Muscle of back (tissue), 11 donors: ENCODE measurements around the gene CTSK. TPM values are rescaled to one million over a fixed set of nuclear protein-coding genes. Genes with fewer than 3 reads are reported as not detected.

Experiments
- DNase-seq, 3 donors: peaks; one replicate each; pipeline versions ENCODE4 v3.0.0 to v3.0.0-alpha.2; 2013
- polyA plus RNA-seq, 10 donors: library from polyadenylated mRNA; unstranded; fragments of 120-200 nt; gene quantifications; one replicate each; pipeline ENCODE4 v1.2.1, GENCODE V29; 2013; ENCODE audit not compliant: insufficient read length in 10 of 10

The CTSK gene
- polyA plus RNA-seq, 10 donors, result 50.5 to 114 (median 71.1) TPM

- DNase-seq, result no peak
Measured at GRCh38 chr1:150763018-150763417, 45.0 kb downstream of the CTSK start.

DNA sequence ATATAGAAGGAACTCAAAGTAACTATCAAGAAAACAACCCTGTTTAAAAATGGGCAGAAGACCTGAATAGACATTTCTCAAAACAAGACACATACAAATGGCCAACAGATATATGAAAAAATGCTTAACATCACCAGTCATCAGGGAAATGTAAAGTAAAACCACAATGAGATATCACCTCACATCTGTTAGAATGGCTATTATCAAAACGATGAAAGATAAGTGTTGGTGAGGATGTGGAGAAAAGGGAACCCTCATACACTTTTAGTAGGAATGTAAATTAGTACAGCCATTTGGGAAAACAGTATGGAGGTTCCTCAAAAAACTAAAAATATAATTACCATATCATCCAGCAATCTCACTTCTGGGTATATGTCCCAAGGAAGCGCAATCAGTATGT is 45.5 kb downstream of the CTSK start:
- DNase-seq, result no peak

- no peak for DNase-seq
Measured at GRCh38 chr1:150761801-150762200, 46.3 kb downstream of the CTSK start.

GRCh38 chr1:150760013-150760412 is 48.0 kb downstream of the CTSK start:
- no peak for DNase-seq

- no peak for DNase-seq
Measured at GRCh38 chr1:150753416-150753815, 54.6 kb downstream of the CTSK start.

DNA sequence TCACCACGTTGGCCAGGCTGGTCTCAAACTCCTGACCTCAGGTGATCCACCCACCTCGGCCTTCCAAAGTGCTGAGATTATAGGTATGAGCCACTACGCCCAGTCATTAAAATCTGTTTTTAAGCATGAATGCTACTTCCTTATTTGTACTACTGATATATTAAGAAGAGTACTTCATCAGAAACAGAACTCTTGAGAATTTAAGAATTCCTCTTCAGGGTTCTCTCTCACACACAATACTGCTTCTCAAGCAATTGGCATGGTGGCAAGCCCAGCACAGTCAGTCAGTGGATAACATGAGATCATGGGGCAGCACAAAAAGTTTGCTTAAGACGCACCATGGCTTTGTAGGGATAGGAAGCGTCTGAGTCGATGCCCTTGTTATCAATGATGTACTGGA is 56.6 kb downstream of the CTSK start:
- no peak for DNase-seq

GRCh38 chr1:150749720-150750311 is 58.2 kb downstream of the CTSK start:
- DNase-seq, result no peak

DNA sequence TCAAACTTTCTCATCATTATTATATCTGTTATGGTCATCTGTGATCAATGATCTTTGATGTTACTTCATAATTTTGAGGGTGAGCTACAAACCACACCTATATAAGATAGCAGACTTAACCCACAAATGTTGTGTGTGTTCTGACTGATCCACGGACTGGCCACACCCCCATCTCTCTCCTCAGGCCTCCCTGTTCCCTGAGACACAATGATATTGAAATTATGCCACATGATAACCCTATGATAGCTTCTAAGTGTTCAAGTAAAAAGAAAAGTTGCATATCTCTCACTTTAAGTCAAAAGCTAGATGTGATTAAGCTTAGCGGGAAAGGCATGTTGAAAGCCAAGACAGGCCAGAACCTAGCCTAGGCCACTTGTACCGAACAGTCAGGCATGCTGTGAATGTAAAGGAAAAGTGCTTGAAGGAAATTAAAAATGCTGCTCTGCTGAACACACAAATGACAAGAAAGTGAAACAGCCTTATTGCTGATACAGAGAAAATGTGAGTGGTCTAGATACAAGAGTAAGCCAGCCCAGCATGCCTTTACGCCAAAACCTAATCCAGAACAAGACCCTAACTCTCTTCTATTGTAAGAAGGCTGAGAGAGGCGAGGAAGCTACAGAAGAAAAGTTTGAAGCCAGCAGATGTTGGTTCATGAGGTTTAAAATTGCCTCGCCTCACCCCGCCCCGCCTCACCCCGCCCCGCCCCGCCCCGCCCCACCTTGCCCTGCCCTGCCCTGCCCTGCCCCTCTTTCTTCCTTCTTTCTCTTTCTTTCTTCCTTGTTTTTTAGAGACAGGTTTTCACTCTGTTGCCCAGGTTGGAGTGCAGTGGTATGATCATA is 59.0 kb downstream of the CTSK start:
- DNase-seq, result no peak

Other genes with a start within 250 kb of the CTSK start
- gene MCL1, start 228.7 kb downstream of the CTSK start, polyA plus RNA-seq, result 100 to 1,000 TPM; 128 to 246 (median 152) TPM
- 100 to 1,000 TPM; 105 to 159 (median 113) TPM for gene ENSA, start 178.6 kb downstream of the CTSK start, polyA plus RNA-seq
- 10 to 100 TPM; 16.2 to 22.6 (median 19.3) TPM for gene GOLPH3L, start 111.1 kb downstream of the CTSK start, polyA plus RNA-seq
- under 1 TPM in 3 of 10 donors, not detected in 7; 0.12 to 0.65 (median 0.39) TPM for gene HORMAD1, start 87.4 kb downstream of the CTSK start, polyA plus RNA-seq
- gene CTSS, start 42.5 kb downstream of the CTSK start, polyA plus RNA-seq, result 10 to 100 TPM in 9 of 10 donors, 1 to 10 TPM in 1; 9.6 to 24.1 (median 15.0) TPM
- 10 to 100 TPM; 31.4 to 40.7 (median 37.1) TPM for gene ARNT, start 68.3 kb upstream of the CTSK start, polyA plus RNA-seq
- not detected for gene CTXND2, start 78.9 kb upstream of the CTSK start, polyA plus RNA-seq
- 10 to 100 TPM; 25.0 to 54.8 (median 36.6) TPM for gene SETDB1, start 118.1 kb upstream of the CTSK start, polyA plus RNA-seq
- 100 to 1,000 TPM in 1 of 10 donors, 10 to 100 TPM in 9; 74.1 to 107 (median 77.6) TPM for gene CERS2, start 166.6 kb upstream of the CTSK start, polyA plus RNA-seq
- gene ANXA9, start 174.0 kb upstream of the CTSK start, polyA plus RNA-seq, result 1 to 10 TPM; 2.3 to 4.5 (median 2.5) TPM
- 10 to 100 TPM; 14.8 to 22.7 (median 17.4) TPM for gene MINDY1, start 198.6 kb upstream of the CTSK start, polyA plus RNA-seq
- gene PRUNE1, start 200.2 kb upstream of the CTSK start, polyA plus RNA-seq, result 10 to 100 TPM; 22.7 to 30.9 (median 24.4) TPM
- 1 to 10 TPM in 2 of 10 donors, under 1 TPM in 8; 0.23 to 5.2 (median 0.83) TPM for gene BNIPL, start 228.3 kb upstream of the CTSK start, polyA plus RNA-seq
- gene C1orf56, start 239.5 kb upstream of the CTSK start, polyA plus RNA-seq, result 1 to 10 TPM; 3.5 to 7.3 (median 5.4) TPM